Measurements from ENCODE around the gene RAB39B.

The RAB39B gene

GRCh38 chrX:155215443-155216178, 48.7 kb downstream of the RAB39B start:
- DNase-seq: peak in 1 of 2 experiments; percentile 42

- no peak for DNase-seq
Observed at GRCh38 chrX:155213731-155214130, 50.6 kb downstream of the RAB39B start.

- DNase-seq: no peak
Observed at GRCh38 chrX:155211208-155211607, 53.1 kb downstream of the RAB39B start.

Data from SW 1271 (cell line).